Measurements from ENCODE around the gene MAP2K1. TPM values are rescaled to one million over a fixed set of nuclear protein-coding genes. Genes with fewer than 3 reads are reported as not detected.

MAP2K1 gene
- total RNA-seq, 1 experiment from 2014 or later: 108 TPM

- intact Hi-C loops (cut with micrococcal nuclease): no loop called here
- ChIA-PET POLR2A (interaction anchor here (0.9 to 1.5 kb wide), 3 partner anchors 12 to 18 kb away, joined by 3 to 4 read pairs (median 4); no protein-coding TSS in a partner anchor), CTCF (no interaction called here)
- Mint-ChIP-seq H3K4me1 (ENCODE audit: insufficient read depth, unreplicated experiment) (peaks cover 35% of the 10 kb centered on the region), H3K27me3 (ENCODE audit: insufficient read depth, unreplicated experiment) (no peaks in the 10 kb centered on the region), H3K27ac (ENCODE audit: low read depth, unreplicated experiment) (no peak overlapping the region), H3K4me3 (ENCODE audit: unreplicated experiment) (no peak overlapping the region), H3K36me3 (ENCODE audit: insufficient read depth, unreplicated experiment) (peaks cover 30% of the 10 kb centered on the region), H3K9me3 (ENCODE audit: unreplicated experiment) (no peaks in the 10 kb centered on the region)
- TF ChIP-seq CTCF (IDR thresholded peaks at IDR 0.05; ENCODE audit: unreplicated experiment): no peak
- DNase-seq (ENCODE audit: unreplicated experiment): no peak
- BruUV-seq (replicated peaks): no TSS peak
Observed at GRCh38 chr15:66480267-66480666, 93.6 kb downstream of the MAP2K1 start.

GRCh38 chr15:66481107-66481856, 94.6 kb downstream of the MAP2K1 start:
- no TSS peak for BruUV-seq (replicated peaks)
- peaks cover 35% of the 10 kb centered on the region for H3K4me1 Mint-ChIP-seq (ENCODE audit: insufficient read depth, unreplicated experiment)
- ChIA-PET POLR2A (interaction anchor here (0.9 to 1.5 kb wide), 3 partner anchors 11 to 22 kb away, joined by 3 to 4 read pairs (median 4); no protein-coding TSS in a partner anchor), CTCF (interaction anchor here (0.9 to 1.2 kb wide), 2 partner anchors 17 to 49 kb away, joined by 3 to 4 read pairs; no protein-coding TSS in a partner anchor)
- intact Hi-C loops (cut with micrococcal nuclease): no loop called here
- no peak overlapping the region for H3K4me3 Mint-ChIP-seq (ENCODE audit: unreplicated experiment)
- no peaks in the 10 kb centered on the region for H3K27me3 Mint-ChIP-seq (ENCODE audit: insufficient read depth, unreplicated experiment)
- H3K27ac Mint-ChIP-seq (ENCODE audit: low read depth, unreplicated experiment): no peak overlapping the region
- TF ChIP-seq CTCF (IDR thresholded peaks at IDR 0.05; ENCODE audit: unreplicated experiment): no peak
- no peaks in the 10 kb centered on the region for H3K9me3 Mint-ChIP-seq (ENCODE audit: unreplicated experiment)
- peaks cover 39% of the 10 kb centered on the region for H3K36me3 Mint-ChIP-seq (ENCODE audit: insufficient read depth, unreplicated experiment)
- DNase-seq (ENCODE audit: unreplicated experiment): no peak

- H3K36me3 Mint-ChIP-seq (ENCODE audit: insufficient read depth, unreplicated experiment): peaks cover 44% of the 10 kb centered on the region
- ChIA-PET CTCF (interaction anchor here (1.2 kb wide), 1 partner anchor 16 kb away, joined by 4 read pairs; no protein-coding TSS in a partner anchor), POLR2A (interaction anchor here (1.3 kb wide), 1 partner anchor 9 kb away, joined by 3 read pairs; no protein-coding TSS in a partner anchor)
- DNase-seq (ENCODE audit: unreplicated experiment): no peak
- H3K27ac Mint-ChIP-seq (ENCODE audit: low read depth, unreplicated experiment): peak overlapping the region; percentile 1
- BruUV-seq (replicated peaks): no TSS peak
- H3K9me3 Mint-ChIP-seq (ENCODE audit: unreplicated experiment): no peaks in the 10 kb centered on the region
- intact Hi-C loops (cut with micrococcal nuclease): no loop called here
- H3K4me1 Mint-ChIP-seq (ENCODE audit: insufficient read depth, unreplicated experiment): peaks cover 35% of the 10 kb centered on the region
- H3K4me3 Mint-ChIP-seq (ENCODE audit: unreplicated experiment): no peak overlapping the region
- TF ChIP-seq CTCF (IDR thresholded peaks at IDR 0.05; ENCODE audit: unreplicated experiment): no peak
- no peaks in the 10 kb centered on the region for H3K27me3 Mint-ChIP-seq (ENCODE audit: insufficient read depth, unreplicated experiment)
Observed at GRCh38 chr15:66482539-66482938, 95.8 kb downstream of the MAP2K1 start.

- ChIA-PET POLR2A (interaction anchor here (1.0 to 1.3 kb wide), 2 partner anchors 9 to 15 kb away, joined by 3 to 4 read pairs; partner anchors contain the start of gene SNAPC5), CTCF (no interaction called here)
- peaks cover 35% of the 10 kb centered on the region for H3K4me1 Mint-ChIP-seq (ENCODE audit: insufficient read depth, unreplicated experiment)
- no TSS peak for BruUV-seq (replicated peaks)
- H3K9me3 Mint-ChIP-seq (ENCODE audit: unreplicated experiment): no peaks in the 10 kb centered on the region
- no peak overlapping the region for H3K4me3 Mint-ChIP-seq (ENCODE audit: unreplicated experiment)
- DNase-seq (ENCODE audit: unreplicated experiment): peak; percentile 76
- peak overlapping the region; percentile 1 for H3K27ac Mint-ChIP-seq (ENCODE audit: low read depth, unreplicated experiment)
- no peaks in the 10 kb centered on the region for H3K27me3 Mint-ChIP-seq (ENCODE audit: insufficient read depth, unreplicated experiment)
- peaks cover 46% of the 10 kb centered on the region for H3K36me3 Mint-ChIP-seq (ENCODE audit: insufficient read depth, unreplicated experiment)
- intact Hi-C loops (cut with micrococcal nuclease): no loop called here
- no peak for TF ChIP-seq CTCF (IDR thresholded peaks at IDR 0.05; ENCODE audit: unreplicated experiment)
Observed at GRCh38 chr15:66483131-66483566, 96.4 kb downstream of the MAP2K1 start.

All from MCF 10A (cell line).